ENCODE data around the gene ZBTB16.

ZBTB16 gene

GRCh38 chr11:114275280-114275679 is 215.8 kb downstream of the ZBTB16 start:
- TF ChIP-seq CTCF (IDR thresholded peaks at IDR 0.05; ENCODE audit: borderline replicate concordance, control extremely low read depth, extremely low read depth, insufficient read depth, missing control alignments) = no peak
- in situ Hi-C loops (cut with MboI; ENCODE audit: low sequenced_read_pairs, unreplicated experiment) = no loop called here
- no peak for DNase-seq (ENCODE audit: low spot score)

DNA sequence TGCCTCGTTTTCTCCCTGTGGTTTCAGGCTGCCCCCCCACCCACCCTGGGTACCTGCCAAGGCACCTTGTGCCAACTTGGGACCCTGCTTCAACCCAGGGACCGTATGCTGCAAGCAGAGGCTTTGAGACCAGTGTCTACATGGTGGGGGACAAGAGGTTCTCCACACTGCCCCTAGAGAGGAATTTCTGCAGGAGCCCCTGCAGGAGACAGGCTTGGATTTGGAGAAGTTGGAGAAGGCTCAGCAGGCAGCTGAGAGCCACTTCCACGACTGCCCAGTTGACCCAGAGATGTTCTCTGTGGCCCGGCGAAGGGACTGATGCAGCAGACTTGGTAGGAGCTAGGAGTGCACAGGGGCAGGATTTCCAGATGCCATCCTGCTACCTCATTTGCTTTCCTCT is 216.6 kb downstream of the ZBTB16 start:
- no peak for DNase-seq (ENCODE audit: low spot score)
- no peak for TF ChIP-seq CTCF (IDR thresholded peaks at IDR 0.05; ENCODE audit: borderline replicate concordance, control extremely low read depth, extremely low read depth, insufficient read depth, missing control alignments)
- in situ Hi-C loops (cut with MboI; ENCODE audit: low sequenced_read_pairs, unreplicated experiment) = no loop called here

- in situ Hi-C loops (cut with MboI; ENCODE audit: low sequenced_read_pairs, unreplicated experiment) = no loop called here
- DNase-seq (ENCODE audit: low spot score) = no peak
- no peak for TF ChIP-seq CTCF (IDR thresholded peaks at IDR 0.05; ENCODE audit: borderline replicate concordance, control extremely low read depth, extremely low read depth, insufficient read depth, missing control alignments)
Observed at GRCh38 chr11:114277637-114278341, 218.3 kb downstream of the ZBTB16 start.

- no peak for TF ChIP-seq CTCF (IDR thresholded peaks at IDR 0.05; ENCODE audit: borderline replicate concordance, control extremely low read depth, extremely low read depth, insufficient read depth, missing control alignments)
- in situ Hi-C loops (cut with MboI; ENCODE audit: low sequenced_read_pairs, unreplicated experiment) = no loop called here
- no peak for DNase-seq (ENCODE audit: low spot score)
Observed at GRCh38 chr11:114278342-114279065, 219.0 kb downstream of the ZBTB16 start.

GRCh38 chr11:114279792-114280546 is 220.5 kb downstream of the ZBTB16 start:
- TF ChIP-seq CTCF (IDR thresholded peaks at IDR 0.05; ENCODE audit: borderline replicate concordance, control extremely low read depth, extremely low read depth, insufficient read depth, missing control alignments) = no peak
- no peak for DNase-seq (ENCODE audit: low spot score)
- in situ Hi-C loops (cut with MboI; ENCODE audit: low sequenced_read_pairs, unreplicated experiment) = no loop called here

DNA sequence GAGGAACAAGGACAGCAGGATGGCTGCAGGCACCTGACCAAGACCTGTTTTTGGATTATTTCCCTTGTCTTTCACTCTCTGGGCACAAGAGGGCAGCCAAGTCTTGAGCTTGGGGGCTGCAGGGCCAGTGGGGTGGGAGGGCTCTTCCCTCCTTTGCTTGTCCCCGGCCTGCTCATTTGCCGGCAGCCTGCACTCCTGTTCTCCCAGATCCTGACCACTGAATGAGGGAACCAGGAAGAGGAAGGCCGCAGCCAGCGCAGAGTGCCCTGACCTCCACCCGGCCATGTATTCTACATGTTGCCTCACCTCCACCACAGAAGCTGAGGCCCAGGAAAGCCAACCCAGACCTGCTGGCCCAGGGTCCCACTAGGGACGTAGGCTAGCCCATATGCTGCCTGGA is 221.2 kb downstream of the ZBTB16 start:
- peak; percentile 23 for TF ChIP-seq CTCF (IDR thresholded peaks at IDR 0.05; ENCODE audit: borderline replicate concordance, control extremely low read depth, extremely low read depth, insufficient read depth, missing control alignments)
- in situ Hi-C loops (cut with MboI; ENCODE audit: low sequenced_read_pairs, unreplicated experiment) = no loop called here
- no peak for DNase-seq (ENCODE audit: low spot score)

All from GM13976 (cell line).